ENCODE data around the gene HOXC6.

The HOXC6 gene

GRCh38 chr12:53997204-53998109 is 30.8 kb upstream of the HOXC6 start (continued):
- TF ChIP-seq KLF17 (tag by site-specific recombination; IDR thresholded peaks at IDR 0.05), result 0 out of 2 replicates have a peak, but pooled peaks have one; percentile 31
- TF ChIP-seq ZNF704 (tag by site-specific recombination; IDR thresholded peaks at IDR 0.05), result no peak
- 0 out of 2 replicates have a peak, but pooled peaks have one; percentile 9 for TF ChIP-seq ZNF76 (tag by site-specific recombination; IDR thresholded peaks at IDR 0.05; ENCODE audit: borderline replicate concordance, low read depth)
- peak; percentile 88 for TF ChIP-seq KLF8 (tag by site-specific recombination; IDR thresholded peaks at IDR 0.05)
- TF ChIP-seq ZNF16 (tag by site-specific recombination; IDR thresholded peaks at IDR 0.05; ENCODE audit: low read depth), result no peak

GRCh38 chr12:53998110-53998899 is 29.9 kb upstream of the HOXC6 start:
- Histone ChIP-seq H3K4me1 (ENCODE audit: control insufficient read depth, insufficient read depth, low read length) (peaks cover 41% of the 10 kb centered on the region), H3K27ac (ENCODE audit: extremely low read depth, low read depth, low read length) (peak overlapping the region; percentile 98; the same call in 1 of the 2 replicates), H3K9me3 (ENCODE audit: control insufficient read depth, insufficient read depth, low read depth, low read length) (no peaks in the 10 kb centered on the region), H3K36me3 (ENCODE audit: control insufficient read depth in 2 of 2, insufficient read depth in 1 of 2, low read length in 2 of 2) (peaks cover 4 to 9% of the 10 kb centered on the region in 2 experiments; a peak in 2 of 3 replicates), H3K4me3 (ENCODE audit: low read depth, low read length) (no peak overlapping the region)
- POLR2A ChIA-PET, result interaction anchor here (0.8 to 3.7 kb wide), 4 partner anchors 11 to 190 kb away, joined by 3 to 34 read pairs (median 10); partner anchors contain the start of genes HOXC10 and SMUG1
- CTCF ChIA-PET, result interaction anchor here (0.6 to 6.7 kb wide), 15 partner anchors 10 to 769 kb away, joined by 3 to 49 read pairs (median 3); partner anchors contain the start of genes HOXC10 and HOXC8
- TF ChIP-seq ZNF366 (tag by site-specific recombination; conservative IDR thresholded peaks at IDR 0.05), result peak; percentile 45; the same call in 1 of the 2 replicates
- TF ChIP-seq GLIS1 (tag by site-specific recombination; IDR thresholded peaks at IDR 0.05), result peak; percentile 66
- peak; percentile 61 for TF ChIP-seq SP3 (tag by site-specific recombination; IDR thresholded peaks at IDR 0.05)
- TF ChIP-seq TSHZ1 (tag by site-specific recombination; IDR thresholded peaks at IDR 0.05; ENCODE audit: borderline replicate concordance), result peak; percentile 57; the same call in 1 of the 2 replicates
- peak; percentile 95 for TF ChIP-seq PATZ1 (tag by site-specific recombination; IDR thresholded peaks at IDR 0.05)
- TF ChIP-seq ZFHX2 (tag by site-specific recombination; conservative IDR thresholded peaks at IDR 0.05), result peak; percentile 6; the same call in 1 of the 2 replicates
- peak; percentile 77 for TF ChIP-seq ZFP3 (tag by site-specific recombination; IDR thresholded peaks at IDR 0.05; ENCODE audit: low read depth)
- peak; percentile 88 for TF ChIP-seq IKZF3 (tag by site-specific recombination; IDR thresholded peaks at IDR 0.05)
- TF ChIP-seq ZNF398 (tag by site-specific recombination; IDR thresholded peaks at IDR 0.05), result peak; percentile 91
- TF ChIP-seq ZFP37 (tag by site-specific recombination; IDR thresholded peaks at IDR 0.05), result no peak
- TF ChIP-seq ZNF10 (tag by site-specific recombination; IDR thresholded peaks at IDR 0.05), result no peak
- TF ChIP-seq ZBTB10 (tag by site-specific recombination; IDR thresholded peaks at IDR 0.05), result 0 out of 2 replicates have a peak, but pooled peaks have one; percentile 22
